Measurements from ENCODE around the gene MYO1D. TPM values are rescaled to one million over a fixed set of nuclear protein-coding genes. Genes with fewer than 3 reads are reported as not detected.

Gene MYO1D
- total and polyA plus RNA-seq, 2 donors (not counting 3 experiments of a cell fraction or from before 2014, with no cell fraction given), result 37.8 to 85.5 TPM

- no peaks in the 10 kb centered on the region for H3K27me3 ChIP-seq (ENCODE audit: control insufficient read depth in 2 of 2, insufficient read depth in 2 of 2, low read length in 2 of 2)
- H3K4me1 ChIP-seq (ENCODE audit: control insufficient read depth, extremely low read depth, insufficient read depth, low read length), result peaks cover 26% of the 10 kb centered on the region
- H3K4me3 ChIP-seq (replicated peaks in 1 of 3; ENCODE audit: insufficient read depth in 1 of 3, low read depth in 1 of 3, low read length in 3 of 3), result no peak overlapping the region
- ChIA-PET POLR2A (no interaction called here), CTCF (interaction anchor here (0.9 to 1.6 kb wide), 14 partner anchors 12 to 73 kb away, joined by 3 to 27 read pairs (median 6); partner anchors contain the start of gene MYO1D)
- no TSS peak for BruUV-seq (replicated peaks)
- no peaks in the 10 kb centered on the region for H3K9me1 ChIP-seq (replicated peaks; ENCODE audit: control insufficient read depth, extremely low read depth, insufficient read depth, low read length)
- intact Hi-C loops (cut with micrococcal nuclease), result loop anchor here (1.0 to 2.0 kb wide), 2 partner anchors 15 to 60 kb away; no protein-coding TSS in a partner anchor
- no peak for FAIRE-seq
- peaks cover 3% of the 10 kb centered on the region for H4K20me1 ChIP-seq (replicated peaks; ENCODE audit: control insufficient read depth, extremely low read depth, insufficient read depth, low read length)
- dilution Hi-C loops (cut with MboI; ENCODE audit: extremely low pct_ligation_motif_present, low sequenced_read_pairs), result no loop called here
- peak overlapping the region; percentile 89 for H3K4me2 ChIP-seq (ENCODE audit: insufficient read depth, low read length)
- no peak overlapping the region for H2AFZ ChIP-seq (ENCODE audit: low read depth, low read length)
- H3K9me3 ChIP-seq (replicated peaks; ENCODE audit: control insufficient read depth, insufficient read depth, low read length), result no peaks in the 10 kb centered on the region
- peaks cover 28% of the 10 kb centered on the region for H3K79me2 ChIP-seq (ENCODE audit: control insufficient read depth, insufficient read depth, low read length)
- H3K36me3 ChIP-seq (ENCODE audit: control insufficient read depth in 2 of 2, extremely low read depth in 1 of 2, insufficient read depth in 2 of 2, low read length in 2 of 2), result no peaks in the 10 kb centered on the region
- no peak overlapping the region for H3K27ac ChIP-seq (ENCODE audit: insufficient read depth, low read depth, low read length)
- no peak for DNase-seq (ENCODE audit: low read depth, low spot score)
- no peak for TF ChIP-seq MYC (IDR thresholded peaks at IDR 0.05; ENCODE audit: low read depth, low read length)
- no peak for TF ChIP-seq MAX (IDR thresholded peaks at IDR 0.05; ENCODE audit: insufficient read depth, insufficient read length)
- no peak for TF ChIP-seq POLR2AphosphoS5 (IDR thresholded peaks at IDR 0.05; ENCODE audit: insufficient read depth, low read depth, low read length)
- no peak for TF ChIP-seq POLR2A (IDR thresholded peaks at IDR 0.05; ENCODE audit: low read depth, low read length)
- TF ChIP-seq EZH2 (IDR thresholded peaks at IDR 0.05; ENCODE audit: borderline replicate concordance, low read depth, low read length, severe bottlenecking), result no peak
- no peak for TF ChIP-seq FOS (IDR thresholded peaks at IDR 0.05; ENCODE audit: borderline replicate concordance, insufficient read depth, low read length)
- no peak for TF ChIP-seq JUN (IDR thresholded peaks at IDR 0.05; ENCODE audit: borderline replicate concordance, insufficient read depth, insufficient read length, low read depth)
- TF ChIP-seq CTCF (IDR thresholded peaks at IDR 0.05; ENCODE audit: extremely low read depth in 1 of 2, insufficient read depth in 1 of 2, low read depth in 1 of 2, low read length in 2 of 2), result no peak
- TF ChIP-seq GATA2 (IDR thresholded peaks at IDR 0.05; ENCODE audit: insufficient read depth, insufficient read length, low read depth, low read length), result no peak
- H3K9ac ChIP-seq (replicated peaks; ENCODE audit: extremely low read depth, insufficient read depth, low read length), result no peak overlapping the region
Observed at GRCh38 chr17:32854832-32855389, 22.0 kb downstream of the MYO1D start.
